ENCODE results near the gene PCGF2.

DNA sequence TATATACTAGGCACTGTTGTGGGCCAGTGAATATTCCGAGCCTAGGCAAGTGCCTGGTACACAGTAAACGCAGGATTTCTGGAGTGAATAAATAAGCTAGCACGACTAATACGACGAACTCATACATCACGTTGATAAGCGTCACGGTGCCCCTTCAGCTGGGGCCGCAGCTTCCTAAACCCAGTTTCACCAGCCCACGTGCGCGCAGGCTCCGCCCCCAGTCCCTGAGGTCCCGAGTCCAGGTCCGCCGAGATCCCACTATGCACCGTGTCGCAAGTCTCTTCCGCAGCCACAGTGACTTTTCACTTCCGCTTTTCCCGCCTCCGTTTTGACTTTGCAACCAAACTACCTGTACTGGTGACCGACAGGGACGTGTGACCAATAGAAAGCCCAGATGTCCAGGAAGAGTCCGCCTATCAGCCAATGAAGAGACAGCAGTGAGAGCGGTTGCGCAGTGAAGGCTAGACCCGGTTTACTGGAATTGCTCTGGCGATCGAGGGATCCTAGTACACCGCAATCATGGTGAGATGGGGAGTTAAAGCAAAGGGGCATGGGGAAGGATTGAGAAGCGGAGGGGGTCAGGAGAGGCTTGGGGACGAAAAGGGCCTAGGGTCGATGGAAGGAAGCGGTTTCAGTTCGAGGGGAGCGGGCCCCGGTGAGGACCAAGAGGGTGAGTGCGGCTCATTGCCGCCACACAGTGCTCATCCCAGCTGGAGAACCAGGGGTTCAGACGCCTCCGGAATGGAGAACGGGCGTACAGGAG, 4.4 kb upstream of the PCGF2 start, which contains the start of gene PSMB3:
- TF ChIP-seq, protein P1, sequence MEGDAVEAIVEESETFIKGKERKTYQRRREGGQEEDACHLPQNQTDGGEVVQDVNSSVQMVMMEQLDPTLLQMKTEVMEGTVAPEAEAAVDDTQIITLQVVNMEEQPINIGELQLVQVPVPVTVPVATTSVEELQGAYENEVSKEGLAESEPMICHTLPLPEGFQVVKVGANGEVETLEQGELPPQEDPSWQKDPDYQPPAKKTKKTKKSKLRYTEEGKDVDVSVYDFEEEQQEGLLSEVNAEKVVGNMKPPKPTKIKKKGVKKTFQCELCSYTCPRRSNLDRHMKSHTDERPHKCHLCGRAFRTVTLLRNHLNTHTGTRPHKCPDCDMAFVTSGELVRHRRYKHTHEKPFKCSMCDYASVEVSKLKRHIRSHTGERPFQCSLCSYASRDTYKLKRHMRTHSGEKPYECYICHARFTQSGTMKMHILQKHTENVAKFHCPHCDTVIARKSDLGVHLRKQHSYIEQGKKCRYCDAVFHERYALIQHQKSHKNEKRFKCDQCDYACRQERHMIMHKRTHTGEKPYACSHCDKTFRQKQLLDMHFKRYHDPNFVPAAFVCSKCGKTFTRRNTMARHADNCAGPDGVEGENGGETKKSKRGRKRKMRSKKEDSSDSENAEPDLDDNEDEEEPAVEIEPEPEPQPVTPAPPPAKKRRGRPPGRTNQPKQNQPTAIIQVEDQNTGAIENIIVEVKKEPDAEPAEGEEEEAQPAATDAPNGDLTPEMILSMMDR (conservative IDR thresholded peaks at IDR 0.05 in 1 of 2, IDR thresholded peaks at IDR 0.05 in 1 of 2; ENCODE audit: extremely low read depth in 1 of 2, insufficient read depth in 1 of 2, low read depth in 1 of 2, low read length in 2 of 2), result no peak
- TF ChIP-seq EZH2 (IDR thresholded peaks at IDR 0.05; ENCODE audit: borderline replicate concordance, low read length), result no peak

Measured in mammary epithelial cell (primary cell).